Measurements from ENCODE around the gene ATF6.
"Not testable (repeated sequence)": the region's sequence is repeated elsewhere in the genome, so short reads cannot be mapped to it uniquely, and the experiment has no call there.

The ATF6 gene

DNA sequence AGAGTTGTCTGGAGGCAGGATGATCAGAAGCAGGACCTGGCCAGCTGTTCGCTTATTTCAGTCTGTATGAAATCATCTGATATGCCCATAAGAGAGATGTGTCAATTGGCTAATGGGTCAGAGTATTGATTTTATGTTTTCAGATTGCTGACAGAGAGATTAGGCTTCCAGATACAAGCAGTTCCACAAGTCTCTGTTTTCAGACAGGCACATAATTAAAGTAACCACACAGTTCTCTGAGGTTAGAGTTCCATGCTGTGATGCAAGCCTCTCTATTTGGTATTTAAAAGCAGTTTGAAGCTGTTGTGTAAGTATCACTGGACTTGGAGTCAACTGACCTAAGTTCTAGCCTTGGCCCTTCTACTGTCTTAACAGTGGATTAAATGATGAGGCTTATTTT lies 50.1 kb downstream of the ATF6 start:
- no peak for DNase-seq
- intact Hi-C loops (cut with DNase I) = no loop called here

- DNase-seq = no peak
- intact Hi-C loops (cut with DNase I) = no loop called here
Observed at GRCh38 chr1:161817176-161817730, 51.1 kb downstream of the ATF6 start.

DNA sequence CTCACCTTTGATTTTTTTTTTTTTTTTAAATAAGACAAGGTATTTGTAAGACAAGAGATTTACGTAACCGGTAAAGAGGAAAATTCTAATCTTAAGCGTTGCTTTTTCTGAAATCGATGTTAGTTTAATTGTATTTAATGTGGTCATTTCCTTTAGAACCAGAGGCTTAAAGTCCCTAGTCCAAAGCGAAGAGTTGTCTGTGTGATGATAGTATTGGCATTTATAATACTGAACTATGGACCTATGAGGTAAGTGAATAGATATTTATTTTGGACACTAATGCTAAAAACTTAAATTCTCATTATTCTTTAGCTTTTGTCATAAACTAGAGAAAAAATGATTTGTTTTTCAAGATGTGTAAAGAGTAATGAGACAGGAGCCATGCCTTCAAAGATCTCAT lies 54.8 kb downstream of the ATF6 start:
- intact Hi-C loops (cut with DNase I) = no loop called here

DNA sequence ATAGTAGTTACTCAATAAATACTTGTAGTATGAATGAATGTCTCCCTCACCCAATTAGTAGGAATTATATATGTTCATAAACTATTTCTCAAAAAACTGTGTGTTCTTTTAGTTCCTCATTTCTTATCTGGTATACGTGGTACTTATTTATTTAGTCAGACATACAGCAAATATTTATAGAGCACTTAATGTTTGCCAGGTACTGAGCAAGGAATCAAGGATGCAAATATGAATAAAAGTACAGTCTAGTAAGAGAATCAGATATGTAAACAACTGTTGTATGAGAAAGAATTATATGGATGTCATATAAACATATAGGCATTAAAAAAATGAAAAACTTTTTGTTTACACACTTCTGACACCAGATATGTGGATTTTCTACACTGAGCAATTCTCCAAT lies 58.5 kb downstream of the ATF6 start:
- no peak for DNase-seq
- intact Hi-C loops (cut with DNase I) = no loop called here

More for the DNA sequence above, 54.8 kb downstream of the ATF6 start:
- DNase-seq = no peak

GRCh38 chr1:161825831-161826230 lies 59.7 kb downstream of the ATF6 start:
- intact Hi-C loops (cut with DNase I) = no loop called here
- DNase-seq = no peak

GRCh38 chr1:161826478-161826877 lies 60.4 kb downstream of the ATF6 start:
- no peak for DNase-seq
- intact Hi-C loops (cut with DNase I) = no loop called here

- intact Hi-C loops (cut with DNase I) = no loop called here
- no peak for DNase-seq
Observed at GRCh38 chr1:161827786-161828185, 61.7 kb downstream of the ATF6 start.

- intact Hi-C loops (cut with DNase I); DNase-seq: not testable (repeated sequence)
Observed at GRCh38 chr1:161832299-161832907, 66.3 kb downstream of the ATF6 start.

GRCh38 chr1:161834967-161835550 lies 68.9 kb downstream of the ATF6 start:
- intact Hi-C loops (cut with DNase I) = no loop called here
- DNase-seq = no peak

DNA sequence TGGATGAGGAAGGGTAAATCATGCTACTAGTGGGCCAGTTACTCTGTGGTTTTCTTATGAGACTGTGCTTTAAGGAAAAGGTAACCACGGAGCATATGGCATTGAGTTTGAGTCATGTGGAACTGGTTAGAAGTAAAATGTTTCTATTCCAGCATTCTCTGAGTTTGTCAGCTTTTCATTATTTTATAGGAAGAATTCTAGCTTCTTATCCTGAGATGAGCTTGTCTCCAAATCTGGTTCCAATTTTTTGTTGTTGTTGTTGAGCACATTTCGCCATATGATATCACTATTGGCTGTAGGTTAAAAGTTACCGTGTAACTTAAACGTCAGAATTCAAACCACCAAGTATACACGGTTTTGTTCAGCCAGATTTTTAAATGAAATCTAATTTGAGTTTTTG lies 69.9 kb downstream of the ATF6 start:
- DNase-seq = no peak
- intact Hi-C loops (cut with DNase I) = no loop called here

DNA sequence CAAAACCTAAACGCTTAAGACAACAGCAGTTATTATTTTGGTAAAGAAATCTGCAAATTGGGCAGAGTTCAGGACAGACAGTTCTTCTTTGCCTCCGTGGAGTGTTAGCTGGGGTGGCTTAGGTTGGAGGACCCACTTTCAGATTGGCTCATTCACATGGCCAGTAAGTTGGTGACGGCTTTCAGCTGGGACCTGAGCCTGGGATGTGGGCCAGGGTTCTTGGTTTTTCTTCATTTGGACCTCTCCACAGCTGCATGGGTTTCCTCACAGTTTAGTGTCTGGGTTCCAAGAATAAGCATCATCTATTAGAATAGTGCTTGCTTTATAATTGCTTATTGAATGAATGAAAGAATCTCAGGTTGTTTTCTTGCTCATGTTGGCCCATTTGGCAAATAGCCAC lies 72.2 kb downstream of the ATF6 start:
- peak in 14 of 42 donors; percentile 2 to 67 (median 21) for DNase-seq
- intact Hi-C loops (cut with DNase I) = no loop called here

DNA sequence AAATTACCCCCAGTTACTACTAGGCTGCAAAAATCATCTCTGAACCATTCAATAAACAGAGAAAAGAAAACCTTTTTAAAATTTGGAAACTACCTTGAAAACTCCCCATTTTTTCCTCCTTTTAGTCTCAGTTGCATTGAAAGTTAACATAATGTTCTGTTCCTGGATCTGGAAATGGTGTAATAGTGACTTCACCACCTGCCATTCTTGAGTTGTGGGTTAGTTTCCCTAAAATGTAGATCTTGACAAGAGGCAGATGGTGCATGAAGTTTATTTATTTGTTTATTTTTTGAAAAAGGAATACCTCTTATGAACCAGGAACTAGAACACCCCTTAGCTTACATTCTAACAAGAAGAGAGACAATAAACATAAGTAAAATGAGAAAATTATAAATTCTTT lies 72.8 kb downstream of the ATF6 start:
- intact Hi-C loops (cut with DNase I) = no loop called here
- no peak for DNase-seq

GRCh38 chr1:161839591-161839990 lies 73.5 kb downstream of the ATF6 start:
- DNase-seq = no peak
- intact Hi-C loops (cut with DNase I) = no loop called here

DNA sequence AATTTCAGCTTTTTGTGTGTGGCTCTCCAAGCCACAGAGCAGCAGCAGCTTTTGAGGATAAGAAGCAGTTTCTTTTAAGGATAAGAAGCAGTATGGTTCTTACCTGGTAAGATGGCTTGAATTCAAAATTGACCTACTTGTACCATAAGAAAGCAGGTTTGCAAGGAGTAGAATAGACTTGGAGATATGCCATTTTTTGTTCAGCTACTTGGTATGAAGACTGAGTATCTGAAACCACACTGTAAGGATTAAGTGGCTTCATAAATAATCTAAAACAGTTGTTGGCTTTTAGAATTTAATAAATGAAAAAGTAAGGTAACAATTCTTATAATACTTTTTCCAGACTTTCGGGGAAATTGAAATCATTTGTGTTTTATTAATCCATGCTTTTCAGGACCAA lies 74.2 kb downstream of the ATF6 start:
- no peak for DNase-seq
- intact Hi-C loops (cut with DNase I) = no loop called here

- intact Hi-C loops (cut with DNase I) = no loop called here
- no peak for DNase-seq
Observed at GRCh38 chr1:161843156-161843555, 77.0 kb downstream of the ATF6 start.

DNA sequence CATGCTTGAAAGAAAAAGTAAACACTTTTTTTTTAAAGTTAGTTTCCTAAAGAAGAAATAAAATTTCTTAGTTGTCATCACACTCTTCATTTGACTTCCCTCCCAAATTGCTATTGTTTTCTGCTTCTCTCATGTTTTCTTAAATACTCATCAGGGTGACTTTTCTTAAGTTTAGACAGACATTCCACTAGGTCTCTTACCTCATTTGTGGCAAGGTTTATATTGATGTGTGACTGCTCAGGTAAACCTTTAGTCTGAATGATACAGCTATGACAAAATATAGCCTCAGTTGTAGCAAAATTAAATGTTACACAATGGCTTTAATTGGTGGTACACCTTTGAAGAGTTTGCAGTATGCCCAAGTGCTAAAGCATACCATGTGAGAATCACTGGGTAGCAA lies 78.6 kb downstream of the ATF6 start:
- intact Hi-C loops (cut with DNase I) = no loop called here
- DNase-seq = no peak

DNA sequence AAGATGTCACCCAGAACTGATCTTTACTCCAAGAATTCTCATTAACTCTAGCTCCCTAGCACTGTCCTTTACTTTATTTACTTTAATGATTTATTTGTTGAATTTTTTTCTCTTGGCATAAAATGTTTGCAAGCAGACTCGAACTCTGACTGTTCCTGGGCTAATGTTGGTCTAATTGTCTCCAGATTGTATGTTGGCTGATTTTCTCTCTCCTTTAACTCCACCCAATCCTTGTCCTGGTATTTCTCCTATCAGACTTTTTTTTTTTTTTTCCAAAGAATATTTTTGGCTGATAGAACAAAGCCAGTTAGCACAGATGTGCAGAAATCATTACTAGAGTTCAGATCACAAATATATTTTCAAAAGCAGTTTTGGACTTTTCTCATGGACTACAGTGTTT lies 82.6 kb downstream of the ATF6 start:
- intact Hi-C loops (cut with DNase I) = no loop called here
- DNase-seq = no peak

DNA sequence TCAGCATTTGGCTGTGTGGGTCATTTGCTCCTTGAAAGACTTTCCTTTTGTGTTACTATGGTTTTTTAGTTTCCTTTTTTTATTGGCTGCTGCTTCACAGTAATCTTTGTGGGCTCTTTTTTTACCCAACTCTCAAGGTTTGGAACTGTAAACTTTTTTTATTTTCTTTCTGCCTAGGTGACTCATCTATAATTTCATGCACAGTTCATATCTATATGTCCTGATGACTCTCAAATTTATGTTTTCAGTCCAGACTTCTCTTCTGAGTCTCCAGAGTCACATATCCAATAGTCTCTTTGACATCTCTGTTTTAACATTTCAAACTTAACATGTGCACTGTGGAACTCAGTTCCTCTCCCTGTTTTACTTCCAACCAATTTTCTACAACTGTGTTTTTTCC lies 83.4 kb downstream of the ATF6 start:
- intact Hi-C loops (cut with DNase I) = no loop called here
- no peak for DNase-seq

GRCh38 chr1:161855260-161855659 lies 89.1 kb downstream of the ATF6 start:
- intact Hi-C loops (cut with DNase I) = no loop called here
- no peak for DNase-seq

GRCh38 chr1:161858271-161858670 lies 92.2 kb downstream of the ATF6 start:
- intact Hi-C loops (cut with DNase I) = no loop called here
- no peak for DNase-seq

GRCh38 chr1:161863549-161863948 lies 97.4 kb downstream of the ATF6 start:
- intact Hi-C loops (cut with DNase I) = no loop called here
- DNase-seq = no peak
